Measurements from ENCODE around the gene TNFSF13B. TPM values are rescaled to one million over a fixed set of nuclear protein-coding genes. Genes with fewer than 3 reads are reported as not detected.

TNFSF13B gene
- total RNA-seq, 2 donors from 2014 or later, result 0.35 to 1.5 TPM

GRCh38 chr13:108268466-108269112 lies 929 bp upstream of the TNFSF13B start:
- Histone ChIP-seq H3K4me1 (ENCODE audit: control insufficient read depth, insufficient read depth, low read length) (no peaks in the 10 kb centered on the region), H3K9me3 (ENCODE audit: control insufficient read depth, low read length) (no peaks in the 10 kb centered on the region), H3K27ac (ENCODE audit: low read depth, low read length) (no peak overlapping the region), H3K27me3 (ENCODE audit: control insufficient read depth, insufficient read depth, low read length, poor library complexity, severe bottlenecking) (no peaks in the 10 kb centered on the region), H3K9ac (ENCODE audit: extremely low read depth, low read length, poor library complexity, severe bottlenecking) (no peak overlapping the region), H3K4me3 (ENCODE audit: low read length) (no peak overlapping the region), H3K36me3 (ENCODE audit: control insufficient read depth, insufficient read depth, low read length) (no peaks in the 10 kb centered on the region)
- Mint-ChIP-seq H3K9me3 (no peaks in the 10 kb centered on the region), H3K4me1 (peaks cover 2% of the 10 kb centered on the region), H3K27ac (no peak overlapping the region), H3K27me3 (ENCODE audit: insufficient read depth) (no peaks in the 10 kb centered on the region), H3K4me3 (no peak overlapping the region), H3K36me3 (ENCODE audit: low read depth) (peaks cover 2% of the 10 kb centered on the region)
- no peak for DNase-seq
- TF ChIP-seq CTCF (conservative IDR thresholded peaks at IDR 0.05), result no peak
- 73 to 90% methylated on average over 2 to 4 of the region's 4 CpGs for WGBS, 2 experiments (ENCODE audit: insufficient coverage in 1 of 2, insufficient read length in 1 of 2)

GRCh38 chr13:108270442-108270841 lies 924 bp downstream of the TNFSF13B start:
- H3K4me1 Mint-ChIP-seq, result peaks cover 2% of the 10 kb centered on the region

GRCh38 chr13:108272333-108272732 lies 2.8 kb downstream of the TNFSF13B start:
- H3K27ac ChIP-seq (ENCODE audit: low read depth, low read length), result no peak overlapping the region
- H3K9ac ChIP-seq (ENCODE audit: extremely low read depth, low read length, poor library complexity, severe bottlenecking), result no peak overlapping the region
- Mint-ChIP-seq H3K36me3 (ENCODE audit: low read depth) (peaks cover 2% of the 10 kb centered on the region), H3K27ac (no peak overlapping the region), H3K27me3 (ENCODE audit: insufficient read depth) (no peaks in the 10 kb centered on the region), H3K4me1 (peaks cover 2% of the 10 kb centered on the region), H3K4me3 (no peak overlapping the region), H3K9me3 (no peaks in the 10 kb centered on the region)
- no peak overlapping the region for H3K4me3 ChIP-seq (ENCODE audit: low read length)
- no peak for TF ChIP-seq CTCF (conservative IDR thresholded peaks at IDR 0.05)
- no peaks in the 10 kb centered on the region for H3K4me1 ChIP-seq (ENCODE audit: control insufficient read depth, insufficient read depth, low read length)
- H3K27me3 ChIP-seq (ENCODE audit: control insufficient read depth, insufficient read depth, low read length, poor library complexity, severe bottlenecking), result no peaks in the 10 kb centered on the region
- no peaks in the 10 kb centered on the region for H3K9me3 ChIP-seq (ENCODE audit: control insufficient read depth, low read length)
- no peak for DNase-seq
- H3K36me3 ChIP-seq (ENCODE audit: control insufficient read depth, insufficient read depth, low read length), result no peaks in the 10 kb centered on the region

More at GRCh38 chr13:108270442-108270841, 924 bp downstream of the TNFSF13B start:
- H3K4me3 ChIP-seq (ENCODE audit: low read length), result no peak overlapping the region
- peaks cover 2% of the 10 kb centered on the region for H3K36me3 Mint-ChIP-seq (ENCODE audit: low read depth)
- H3K27me3 ChIP-seq (ENCODE audit: control insufficient read depth, insufficient read depth, low read length, poor library complexity, severe bottlenecking), result no peaks in the 10 kb centered on the region
- 90% methylated on average over 3 of the region's 3 CpGs; no CpG with 5 or more reads in 1 of the 2 experiments for WGBS, 2 experiments (ENCODE audit: insufficient coverage in 1 of 2, insufficient read length in 1 of 2)
- no peak for DNase-seq
- TF ChIP-seq CTCF (conservative IDR thresholded peaks at IDR 0.05), result no peak
- H3K9me3 ChIP-seq (ENCODE audit: control insufficient read depth, low read length), result no peaks in the 10 kb centered on the region
- no peaks in the 10 kb centered on the region for H3K4me1 ChIP-seq (ENCODE audit: control insufficient read depth, insufficient read depth, low read length)
- no peaks in the 10 kb centered on the region for H3K9me3 Mint-ChIP-seq
- no peaks in the 10 kb centered on the region for H3K27me3 Mint-ChIP-seq (ENCODE audit: insufficient read depth)
- no peaks in the 10 kb centered on the region for H3K36me3 ChIP-seq (ENCODE audit: control insufficient read depth, insufficient read depth, low read length)
- H3K27ac ChIP-seq (ENCODE audit: low read depth, low read length), result no peak overlapping the region
- no peak overlapping the region for H3K27ac Mint-ChIP-seq
- no peak overlapping the region for H3K9ac ChIP-seq (ENCODE audit: extremely low read depth, low read length, poor library complexity, severe bottlenecking)
- H3K4me3 Mint-ChIP-seq, result no peak overlapping the region

Measured in endodermal cell (in vitro differentiated cells).